OCI-LY1 (cell line): ENCODE data around the gene DPH5.
"Not testable (repeated sequence)": the region's sequence is repeated elsewhere in the genome, so short reads cannot be mapped to it uniquely, and the experiment has no call there.

Source experiments
- CTCF ChIP-seq: fragments of 200-600 bp; sonication (generic), shearing (Covaris generic); IDR thresholded peaks from 2 replicates; pipeline ENCODE4 v1.5.1; 2017; ENCODE audit warnings: mild to moderate bottlenecking, antibody characterized with exemption, low read length, moderate library complexity, mixed read lengths
- EZH2 ChIP-seq: fragments of 200-600 bp; sonication (generic), shearing (Covaris generic); IDR thresholded peaks from 2 replicates; pipeline ENCODE4 v1.8.0; 2017; ENCODE audit warnings: borderline replicate concordance, mixed run types, mild to moderate bottlenecking, antibody characterized with exemption, low read length, moderate library complexity, mixed read lengths

GRCh38 chr1:100952970-100953369, 72.6 kb downstream of the DPH5 start:
- TF ChIP-seq CTCF, EZH2: not testable (repeated sequence)
